Vagina (tissue), 2 donors: ENCODE data around the gene TUBB3.

Source experiments
- POLR2A ChIP-seq, 2 donors: fragments of 450-650 bp; IDR thresholded peaks; one replicate each; pipeline ENCODE4 v1.6.1; 2017; ENCODE audit warnings: antibody characterized with exemption in 2 of 2, mild to moderate bottlenecking in 2 of 2, moderate library complexity in 2 of 2
- POLR2AphosphoS5 ChIP-seq, 2 donors: sonication (generic); formaldehyde crosslinking; IDR thresholded peaks; one replicate each; pipeline ENCODE4 v1.9.0; 2017; ENCODE audit warnings: antibody characterized with exemption in 2 of 2, mild to moderate bottlenecking in 2 of 2, low read depth in 1 of 2; ENCODE audit not compliant: insufficient read depth in 1 of 2
- TF ChIP-seq, protein P1 (sequence below), 3 experiments: fragments of 450-650 bp in 2 of 3; fragments of 200-600 bp in 1 of 3; sonication (generic) in 1 of 3; IDR thresholded peaks; one replicate each; pipeline ENCODE4 v1.5.1; 2017 to 2019; ENCODE audit warnings: antibody characterized with exemption in 3 of 3, mild to moderate bottlenecking in 2 of 3, moderate library complexity in 2 of 3

DNA sequence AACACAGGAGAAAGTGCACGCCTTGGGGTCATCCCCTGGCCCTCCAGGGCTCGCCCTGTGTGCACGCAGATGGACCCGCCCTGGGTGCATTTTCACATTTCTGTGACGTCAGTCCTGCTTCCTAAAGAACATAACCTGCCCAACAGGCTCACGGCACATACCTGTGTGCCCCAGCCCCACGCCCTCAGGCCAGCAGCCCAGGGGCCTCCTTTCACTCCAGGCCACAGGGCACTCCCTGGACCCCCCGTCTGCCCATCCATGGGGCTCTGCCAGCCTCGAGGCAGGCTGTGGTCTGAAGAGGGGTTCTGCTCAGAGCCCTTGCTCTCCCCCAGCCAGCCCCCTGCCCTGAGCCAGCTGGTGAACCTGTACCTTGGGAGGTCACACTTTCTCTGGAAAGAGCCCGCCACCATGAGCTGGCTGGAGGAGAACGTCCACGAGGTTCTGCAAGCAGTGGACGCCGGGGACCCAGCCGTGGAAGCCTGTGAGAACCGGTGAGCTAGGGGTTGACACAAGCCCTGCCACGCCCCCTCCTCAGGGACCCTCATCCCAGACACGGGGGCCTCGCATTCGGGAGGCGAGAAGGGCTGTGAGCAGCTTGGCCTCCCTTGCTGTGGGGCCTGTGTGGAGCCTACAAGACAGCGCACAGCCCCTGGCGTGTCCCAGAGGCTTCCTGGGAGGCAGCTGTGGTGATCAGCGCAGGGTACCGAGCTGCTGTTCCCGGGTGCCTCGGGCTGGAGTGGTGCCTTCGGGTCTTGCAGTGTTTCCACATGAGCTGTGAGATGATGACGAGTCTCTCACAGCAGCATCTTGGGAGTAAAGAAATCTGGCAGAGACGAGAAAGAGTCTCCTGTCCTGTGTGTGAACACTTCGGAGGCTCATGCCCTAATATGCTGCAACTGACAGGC lies 18.3 kb upstream of the TUBB3 start:
- TF ChIP-seq, protein P1, sequence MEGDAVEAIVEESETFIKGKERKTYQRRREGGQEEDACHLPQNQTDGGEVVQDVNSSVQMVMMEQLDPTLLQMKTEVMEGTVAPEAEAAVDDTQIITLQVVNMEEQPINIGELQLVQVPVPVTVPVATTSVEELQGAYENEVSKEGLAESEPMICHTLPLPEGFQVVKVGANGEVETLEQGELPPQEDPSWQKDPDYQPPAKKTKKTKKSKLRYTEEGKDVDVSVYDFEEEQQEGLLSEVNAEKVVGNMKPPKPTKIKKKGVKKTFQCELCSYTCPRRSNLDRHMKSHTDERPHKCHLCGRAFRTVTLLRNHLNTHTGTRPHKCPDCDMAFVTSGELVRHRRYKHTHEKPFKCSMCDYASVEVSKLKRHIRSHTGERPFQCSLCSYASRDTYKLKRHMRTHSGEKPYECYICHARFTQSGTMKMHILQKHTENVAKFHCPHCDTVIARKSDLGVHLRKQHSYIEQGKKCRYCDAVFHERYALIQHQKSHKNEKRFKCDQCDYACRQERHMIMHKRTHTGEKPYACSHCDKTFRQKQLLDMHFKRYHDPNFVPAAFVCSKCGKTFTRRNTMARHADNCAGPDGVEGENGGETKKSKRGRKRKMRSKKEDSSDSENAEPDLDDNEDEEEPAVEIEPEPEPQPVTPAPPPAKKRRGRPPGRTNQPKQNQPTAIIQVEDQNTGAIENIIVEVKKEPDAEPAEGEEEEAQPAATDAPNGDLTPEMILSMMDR (IDR thresholded peaks at IDR 0.05): no peak
- no peak for TF ChIP-seq POLR2A (IDR thresholded peaks at IDR 0.05)
- peak in 1 of 2 donors; percentile 18 for TF ChIP-seq POLR2AphosphoS5 (IDR thresholded peaks at IDR 0.05; ENCODE audit: insufficient read depth in 1 of 2, low read depth in 1 of 2)
